PFSK-1 (cell line): ENCODE measurements around the gene ZNF474.

Experiments
- FOXP2 ChIP-seq: optimal IDR thresholded peaks from 2 replicates; pipeline ENCODE3; 2011; ENCODE audit warnings: borderline replicate concordance, control low read depth, inconsistent platforms; ENCODE audit not compliant: insufficient read depth; ENCODE audit errors: extremely low read length, extremely low read depth
- POLR2AphosphoS5 ChIP-seq: IDR thresholded peaks from 2 replicates; pipeline ENCODE4 v1.6.1; 2012; ENCODE audit warnings: low read depth, mild to moderate bottlenecking, control low read depth, low read length, moderate library complexity
- TF ChIP-seq, protein P1 (sequence below), 2 experiments: IDR thresholded peaks; 2 replicates each; pipeline versions ENCODE4 v1.6.1 to v1.8.0; 2011 to 2012; ENCODE audit warnings: low read depth in 2 of 2, low read length in 2 of 2, control low read depth in 1 of 2, inconsistent platforms in 1 of 2, mild to moderate bottlenecking in 1 of 2, moderate library complexity in 1 of 2; ENCODE audit not compliant: insufficient read depth in 1 of 2

- no peak for TF ChIP-seq POLR2AphosphoS5
- TF ChIP-seq, protein P1, sequence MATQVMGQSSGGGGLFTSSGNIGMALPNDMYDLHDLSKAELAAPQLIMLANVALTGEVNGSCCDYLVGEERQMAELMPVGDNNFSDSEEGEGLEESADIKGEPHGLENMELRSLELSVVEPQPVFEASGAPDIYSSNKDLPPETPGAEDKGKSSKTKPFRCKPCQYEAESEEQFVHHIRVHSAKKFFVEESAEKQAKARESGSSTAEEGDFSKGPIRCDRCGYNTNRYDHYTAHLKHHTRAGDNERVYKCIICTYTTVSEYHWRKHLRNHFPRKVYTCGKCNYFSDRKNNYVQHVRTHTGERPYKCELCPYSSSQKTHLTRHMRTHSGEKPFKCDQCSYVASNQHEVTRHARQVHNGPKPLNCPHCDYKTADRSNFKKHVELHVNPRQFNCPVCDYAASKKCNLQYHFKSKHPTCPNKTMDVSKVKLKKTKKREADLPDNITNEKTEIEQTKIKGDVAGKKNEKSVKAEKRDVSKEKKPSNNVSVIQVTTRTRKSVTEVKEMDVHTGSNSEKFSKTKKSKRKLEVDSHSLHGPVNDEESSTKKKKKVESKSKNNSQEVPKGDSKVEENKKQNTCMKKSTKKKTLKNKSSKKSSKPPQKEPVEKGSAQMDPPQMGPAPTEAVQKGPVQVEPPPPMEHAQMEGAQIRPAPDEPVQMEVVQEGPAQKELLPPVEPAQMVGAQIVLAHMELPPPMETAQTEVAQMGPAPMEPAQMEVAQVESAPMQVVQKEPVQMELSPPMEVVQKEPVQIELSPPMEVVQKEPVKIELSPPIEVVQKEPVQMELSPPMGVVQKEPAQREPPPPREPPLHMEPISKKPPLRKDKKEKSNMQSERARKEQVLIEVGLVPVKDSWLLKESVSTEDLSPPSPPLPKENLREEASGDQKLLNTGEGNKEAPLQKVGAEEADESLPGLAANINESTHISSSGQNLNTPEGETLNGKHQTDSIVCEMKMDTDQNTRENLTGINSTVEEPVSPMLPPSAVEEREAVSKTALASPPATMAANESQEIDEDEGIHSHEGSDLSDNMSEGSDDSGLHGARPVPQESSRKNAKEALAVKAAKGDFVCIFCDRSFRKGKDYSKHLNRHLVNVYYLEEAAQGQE (IDR thresholded peaks at IDR 0.05; ENCODE audit: insufficient read depth in 1 of 2, low read depth in 2 of 2, low read length in 2 of 2): no peak
- TF ChIP-seq FOXP2: no peak
These were observed 53.2 kb downstream of the ZNF474 start for GRCh38 chr5:122182491-122182921.
